ENCODE results near the gene MRPS35. TPM values are rescaled to one million over a fixed set of nuclear protein-coding genes. Genes with fewer than 3 reads are reported as not detected.

Gene MRPS35
- total and polyA plus RNA-seq, 2 experiments from 2014 or later: 32.0 to 63.6 TPM

DNA sequence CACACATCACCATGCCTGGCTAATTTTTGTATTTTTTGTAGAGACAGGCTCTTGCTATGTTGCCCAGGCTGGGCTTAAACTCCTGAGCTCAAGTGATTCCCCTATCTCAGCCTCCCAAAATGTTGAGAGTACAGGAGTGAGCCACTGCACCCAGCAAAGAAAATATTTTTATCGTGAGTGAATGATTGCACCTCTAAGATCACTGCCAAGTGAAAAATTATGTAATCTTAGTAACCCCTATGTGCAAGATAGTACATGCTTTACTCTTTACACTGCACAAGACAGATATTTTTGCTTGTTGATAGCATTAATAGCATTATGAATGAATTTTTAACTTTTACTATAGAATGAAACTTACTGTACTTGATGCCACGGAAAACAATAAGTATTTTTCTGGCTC is 3.4 kb upstream of the MRPS35 start:
- TF ChIP-seq, protein P1, sequence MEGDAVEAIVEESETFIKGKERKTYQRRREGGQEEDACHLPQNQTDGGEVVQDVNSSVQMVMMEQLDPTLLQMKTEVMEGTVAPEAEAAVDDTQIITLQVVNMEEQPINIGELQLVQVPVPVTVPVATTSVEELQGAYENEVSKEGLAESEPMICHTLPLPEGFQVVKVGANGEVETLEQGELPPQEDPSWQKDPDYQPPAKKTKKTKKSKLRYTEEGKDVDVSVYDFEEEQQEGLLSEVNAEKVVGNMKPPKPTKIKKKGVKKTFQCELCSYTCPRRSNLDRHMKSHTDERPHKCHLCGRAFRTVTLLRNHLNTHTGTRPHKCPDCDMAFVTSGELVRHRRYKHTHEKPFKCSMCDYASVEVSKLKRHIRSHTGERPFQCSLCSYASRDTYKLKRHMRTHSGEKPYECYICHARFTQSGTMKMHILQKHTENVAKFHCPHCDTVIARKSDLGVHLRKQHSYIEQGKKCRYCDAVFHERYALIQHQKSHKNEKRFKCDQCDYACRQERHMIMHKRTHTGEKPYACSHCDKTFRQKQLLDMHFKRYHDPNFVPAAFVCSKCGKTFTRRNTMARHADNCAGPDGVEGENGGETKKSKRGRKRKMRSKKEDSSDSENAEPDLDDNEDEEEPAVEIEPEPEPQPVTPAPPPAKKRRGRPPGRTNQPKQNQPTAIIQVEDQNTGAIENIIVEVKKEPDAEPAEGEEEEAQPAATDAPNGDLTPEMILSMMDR (IDR thresholded peaks at IDR 0.05; ENCODE audit: low read depth, low read length): no peak
- no peak overlapping the region for H3K4me3 ChIP-seq
- no peaks in the 10 kb centered on the region for H3K4me1 ChIP-seq (ENCODE audit: low read depth)
- H3K27ac ChIP-seq: no peak overlapping the region
- no peak for DNase-seq (ENCODE audit: low read depth in 1 of 2, low spot score in 1 of 2)
- no peaks in the 10 kb centered on the region for H3K9me3 ChIP-seq (ENCODE audit: low read depth)
- no peaks in the 10 kb centered on the region for H3K36me3 ChIP-seq
- no peaks in the 10 kb centered on the region for H3K27me3 ChIP-seq

DNA sequence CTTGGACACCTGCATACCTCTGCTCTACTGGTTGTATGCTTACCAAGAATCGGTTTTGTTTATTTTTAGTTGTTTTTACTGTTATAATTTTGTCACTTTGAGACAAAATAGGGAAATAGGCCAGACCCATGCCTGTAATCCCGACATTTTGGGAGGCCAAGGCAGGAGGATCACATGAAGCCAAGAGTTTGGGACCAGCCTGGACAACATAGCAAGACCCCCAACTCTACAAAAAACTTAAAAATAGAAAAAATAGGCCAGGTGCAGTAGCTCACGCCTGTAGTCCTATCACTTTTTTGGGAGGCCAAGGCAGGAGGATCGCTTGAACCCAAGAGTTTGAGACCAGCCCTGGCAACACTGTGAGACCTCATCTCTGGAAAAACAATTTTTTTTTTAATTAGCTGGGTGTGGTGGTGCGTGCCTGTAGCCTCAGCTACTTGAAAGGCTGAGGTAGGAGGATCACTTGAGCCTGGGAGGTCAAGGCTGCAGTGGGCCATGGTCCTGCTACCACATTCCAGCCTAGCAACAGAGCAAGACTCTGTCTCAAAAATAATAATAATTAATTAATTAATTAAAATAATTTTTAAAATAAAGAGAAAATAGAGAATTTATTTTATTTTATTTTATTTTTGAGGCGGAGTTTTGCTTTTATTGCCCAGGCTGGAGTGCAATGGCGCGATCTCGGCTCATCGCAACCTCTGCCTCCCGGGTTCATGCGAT is 1.3 kb upstream of the MRPS35 start:
- Histone ChIP-seq H3K27ac (no peak overlapping the region), H3K27me3 (no peaks in the 10 kb centered on the region), H3K4me3 (no peak overlapping the region), H3K36me3 (no peaks in the 10 kb centered on the region), H3K9me3 (ENCODE audit: low read depth) (no peaks in the 10 kb centered on the region), H3K4me1 (ENCODE audit: low read depth) (no peaks in the 10 kb centered on the region)
- DNase-seq (ENCODE audit: low read depth in 1 of 2, low spot score in 1 of 2): no peak
- TF ChIP-seq, protein P1 (IDR thresholded peaks at IDR 0.05; ENCODE audit: low read depth, low read length): no peak

DNA sequence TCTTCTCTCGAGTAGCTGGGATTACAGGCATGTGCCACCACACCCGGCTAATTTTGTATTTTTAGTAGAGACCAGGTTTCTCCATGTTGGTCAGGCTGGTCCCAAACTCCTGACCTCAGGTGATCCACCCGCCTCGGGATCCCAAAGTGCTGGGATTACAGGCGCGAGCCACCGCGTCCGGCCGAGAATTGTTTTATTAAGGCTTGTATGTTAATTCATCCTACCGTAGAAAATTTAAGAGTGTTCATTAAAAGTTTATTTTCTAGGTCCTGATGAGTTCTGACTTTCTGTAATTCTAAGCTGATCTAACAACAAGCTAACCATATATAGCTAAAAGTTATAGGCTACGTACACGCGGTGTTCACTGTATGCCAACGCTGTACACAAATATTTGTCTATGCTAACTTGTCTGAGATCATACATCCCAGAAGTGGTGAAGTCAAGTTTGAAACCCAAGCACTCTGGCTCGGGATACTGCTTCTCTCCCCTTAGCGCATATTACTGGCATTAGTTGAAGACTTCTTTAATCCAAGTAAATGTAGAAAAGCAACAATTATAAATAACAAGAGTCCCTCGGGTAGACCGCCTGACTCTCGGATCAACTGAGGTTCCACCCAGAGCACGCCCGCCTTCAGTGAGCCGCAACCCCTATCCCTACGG is 570 bp upstream of the MRPS35 start:
- H3K27ac ChIP-seq: peak overlapping the region; percentile 89
- DNase-seq (ENCODE audit: low read depth in 1 of 2, low spot score in 1 of 2): peak; percentile 6 to 68

DNA sequence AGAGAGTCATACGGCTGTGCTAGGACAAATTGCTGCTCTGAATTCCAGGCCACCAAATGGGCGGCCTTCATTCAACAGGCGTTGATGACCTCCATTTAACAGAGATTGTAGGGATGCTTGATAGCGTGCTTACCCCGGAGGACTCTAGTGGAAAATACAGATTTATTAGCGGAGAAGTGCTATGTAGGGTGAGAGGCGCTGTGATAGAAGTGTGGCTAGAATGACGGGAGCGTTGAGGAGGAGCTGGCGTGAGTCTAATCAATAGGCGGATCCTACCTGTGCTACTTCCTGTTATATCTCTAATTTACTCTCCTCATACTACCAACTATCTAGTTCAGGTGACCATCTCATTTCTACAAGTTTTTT is 668 bp downstream of the MRPS35 start:
- TF ChIP-seq, protein P1 (IDR thresholded peaks at IDR 0.05; ENCODE audit: low read depth, low read length): no peak
- no peaks in the 10 kb centered on the region for H3K4me1 ChIP-seq (ENCODE audit: low read depth)
- H3K27ac ChIP-seq: peak overlapping the region; percentile 89
- H3K36me3 ChIP-seq: peaks cover 10% of the 10 kb centered on the region
- no peaks in the 10 kb centered on the region for H3K27me3 ChIP-seq
- no peaks in the 10 kb centered on the region for H3K9me3 ChIP-seq (ENCODE audit: low read depth)
- peak in 1 of 2 donors; percentile 5 for DNase-seq (ENCODE audit: low read depth in 1 of 2, low spot score in 1 of 2)
- H3K4me3 ChIP-seq: peak overlapping the region; percentile 68

More for the DNA sequence above, 570 bp upstream of the MRPS35 start:
- Histone ChIP-seq H3K9me3 (ENCODE audit: low read depth) (no peaks in the 10 kb centered on the region), H3K4me1 (ENCODE audit: low read depth) (no peaks in the 10 kb centered on the region), H3K36me3 (no peaks in the 10 kb centered on the region), H3K4me3 (peak overlapping the region; percentile 68), H3K27me3 (no peaks in the 10 kb centered on the region)
- TF ChIP-seq, protein P1 (IDR thresholded peaks at IDR 0.05; ENCODE audit: low read depth, low read length): no peak

DNA sequence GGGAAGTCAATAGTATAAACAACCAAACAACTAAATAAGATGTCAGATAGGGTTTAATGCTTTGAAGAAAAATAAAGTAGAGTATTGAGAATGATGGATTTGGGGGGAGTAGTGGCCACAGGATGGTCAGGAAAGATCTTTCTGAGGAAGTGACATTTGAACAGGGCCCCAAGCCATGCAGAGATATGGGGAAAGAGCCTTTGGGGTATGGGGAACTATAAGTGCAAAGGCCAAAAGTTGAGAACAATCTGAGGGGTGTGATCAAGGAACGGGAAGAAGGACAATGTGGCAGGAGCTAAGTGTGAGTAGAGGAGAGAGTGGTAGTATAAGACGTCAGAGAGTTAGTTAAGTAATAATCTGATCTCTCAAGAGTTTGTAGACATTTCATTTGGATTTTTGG is 1.3 kb downstream of the MRPS35 start:
- Histone ChIP-seq H3K4me3 (peak overlapping the region; percentile 68), H3K27ac (no peak overlapping the region), H3K9me3 (ENCODE audit: low read depth) (no peaks in the 10 kb centered on the region), H3K27me3 (no peaks in the 10 kb centered on the region), H3K4me1 (ENCODE audit: low read depth) (no peaks in the 10 kb centered on the region), H3K36me3 (peaks cover 15% of the 10 kb centered on the region)
- no peak for DNase-seq (ENCODE audit: low read depth in 1 of 2, low spot score in 1 of 2)
- TF ChIP-seq, protein P1 (IDR thresholded peaks at IDR 0.05; ENCODE audit: low read depth, low read length): no peak

Data from cardiac muscle cell (in vitro differentiated cells and primary cell).